Endodermal cell (in vitro differentiated cells): ENCODE results near the gene RPTOR. TPM values are rescaled to one million over a fixed set of nuclear protein-coding genes. Genes with fewer than 3 reads are reported as not detected.

ENCODE experiments used
- DNase-seq: peaks from one replicate; pipeline ENCODE4 v3.0.0-alpha.2; 2017
- H3K27ac ChIP-seq: 2 replicates; pipeline ENCODE4 v1.5.1; 2013; ENCODE audit warnings: mild to moderate bottlenecking, low read depth, low read length, moderate library complexity
- H3K27me3 ChIP-seq: 2 replicates; pipeline ENCODE4 v1.6.1; 2013; ENCODE audit warnings: mild to moderate bottlenecking, low read length, moderate library complexity; ENCODE audit not compliant: insufficient read depth, control insufficient read depth, poor library complexity, severe bottlenecking
- H3K36me3 ChIP-seq: 2 replicates; pipeline ENCODE4 v1.7.0; 2013; ENCODE audit warnings: mild to moderate bottlenecking, low read length, moderate library complexity; ENCODE audit not compliant: control insufficient read depth, insufficient read depth
- H3K4me1 ChIP-seq: one replicate; pipeline ENCODE4 v1.7.0; 2013; ENCODE audit warnings: low read length; ENCODE audit not compliant: control insufficient read depth, insufficient read depth
- H3K4me3 ChIP-seq: 2 replicates; pipeline ENCODE4 v1.5.1; 2013; ENCODE audit warnings: mild to moderate bottlenecking, low read length, moderate library complexity
- H3K9ac ChIP-seq: 2 replicates; pipeline ENCODE4 v1.6.1; 2013; ENCODE audit warnings: mild to moderate bottlenecking, low read length, moderate library complexity; ENCODE audit not compliant: poor library complexity, severe bottlenecking; ENCODE audit errors: extremely low read depth
- H3K9me3 ChIP-seq: 2 replicates; pipeline ENCODE4 v1.6.1; 2013; ENCODE audit warnings: mild to moderate bottlenecking, low read length, moderate library complexity; ENCODE audit not compliant: control insufficient read depth
- H3K27ac Mint-ChIP-seq: 2 replicates; pipeline ENCODE4 v1.8.0; 2020; ENCODE audit warnings: mixed read lengths
- H3K27me3 Mint-ChIP-seq: 2 replicates; pipeline ENCODE4 v1.8.0; 2021; ENCODE audit warnings: mild to moderate bottlenecking, mixed read lengths; ENCODE audit not compliant: insufficient read depth
- H3K36me3 Mint-ChIP-seq: 2 replicates; pipeline ENCODE4 v1.8.0; 2020; ENCODE audit warnings: low read depth, mixed read lengths
- H3K4me1 Mint-ChIP-seq: 2 replicates; pipeline ENCODE4 v1.8.0; 2020; ENCODE audit warnings: mixed read lengths
- H3K4me3 Mint-ChIP-seq: 2 replicates; pipeline ENCODE4 v1.8.0; 2020; ENCODE audit warnings: mild to moderate bottlenecking, moderate library complexity, mixed read lengths
- H3K9me3 Mint-ChIP-seq: 2 replicates; pipeline ENCODE4 v1.8.0; 2020; ENCODE audit warnings: mild to moderate bottlenecking, mixed read lengths
- CTCF ChIP-seq: fragments of 200-600 bp; sonication (generic); conservative IDR thresholded peaks from 2 replicates; pipeline ENCODE4 v1.5.0; 2021; ENCODE audit warnings: antibody characterized with exemption, mild to moderate bottlenecking
- WGBS, 2 experiments: methylation state at CpG; one replicate each; pipeline versions ENCODE4 v1.1.5 to v1.1.7; 2013; ENCODE audit warnings: missing lambda C conversion rate in 2 of 2, mixed read lengths in 1 of 2; ENCODE audit not compliant: insufficient coverage in 1 of 2, insufficient read length in 1 of 2; 5-methylcytosine and 5-hydroxymethylcytosine counted together
- total RNA-seq, 2 donors: library from RNA; stranded (reverse); fragmentation: NEBNext Ultra II Directional in 1 of 2; extraction: Animal tissue kit (Norgen Biotek cat#: 25700) in 1 of 2; gene quantifications; 2 replicates in 1 of 2; 3 replicates in 1 of 2; pipeline ENCODE4 v1.2.1, GENCODE V29; 2021

Gene RPTOR
- total RNA-seq, 2 donors from 2014 or later, result 45.1 to 53.4 TPM

- no peak overlapping the region for H3K4me3 Mint-ChIP-seq
- Histone ChIP-seq H3K9ac (no peak overlapping the region), H3K36me3 (no peaks in the 10 kb centered on the region), H3K27me3 (no peaks in the 10 kb centered on the region), H3K9me3 (no peaks in the 10 kb centered on the region), H3K4me1 (peaks cover 6% of the 10 kb centered on the region), H3K27ac (no peak overlapping the region), H3K4me3 (no peak overlapping the region)
- H3K36me3 Mint-ChIP-seq, result peaks cover 2% of the 10 kb centered on the region
- peak overlapping the region; percentile 31 for H3K27ac Mint-ChIP-seq
- no peaks in the 10 kb centered on the region for H3K9me3 Mint-ChIP-seq
- 94 to 97% methylated on average over 19 of the region's 19 CpGs for WGBS, 2 experiments
- peak; percentile 65 for DNase-seq
- peaks cover 41% of the 10 kb centered on the region for H3K4me1 Mint-ChIP-seq
- TF ChIP-seq CTCF, result no peak
- no peaks in the 10 kb centered on the region for H3K27me3 Mint-ChIP-seq
These were observed 88.6 kb downstream of the RPTOR start for GRCh38 chr17:80633207-80633606.

- H3K4me3 Mint-ChIP-seq, result no peak overlapping the region
- no peak for TF ChIP-seq CTCF
- no peaks in the 10 kb centered on the region for H3K9me3 Mint-ChIP-seq
- 97 to 100% methylated on average over 2 to 24 of the region's 24 CpGs for WGBS, 2 experiments
- no peaks in the 10 kb centered on the region for H3K27me3 ChIP-seq
- DNase-seq, result no peak
- no peaks in the 10 kb centered on the region for H3K36me3 ChIP-seq
- peaks cover 41% of the 10 kb centered on the region for H3K4me1 Mint-ChIP-seq
- H3K9ac ChIP-seq, result no peak overlapping the region
- H3K4me3 ChIP-seq, result no peak overlapping the region
- H3K4me1 ChIP-seq, result peaks cover 6% of the 10 kb centered on the region
- H3K36me3 Mint-ChIP-seq, result no peaks in the 10 kb centered on the region
- no peak overlapping the region for H3K27ac ChIP-seq
- no peaks in the 10 kb centered on the region for H3K27me3 Mint-ChIP-seq
- H3K9me3 ChIP-seq, result no peaks in the 10 kb centered on the region
- H3K27ac Mint-ChIP-seq, result no peak overlapping the region
These were observed 89.4 kb downstream of the RPTOR start for GRCh38 chr17:80633994-80634566.

GRCh38 chr17:80636361-80637018 lies 91.9 kb downstream of the RPTOR start:
- Mint-ChIP-seq H3K9me3 (no peaks in the 10 kb centered on the region), H3K4me1 (peaks cover 39% of the 10 kb centered on the region), H3K36me3 (no peaks in the 10 kb centered on the region), H3K27ac (peak overlapping the region; percentile 45), H3K27me3 (no peaks in the 10 kb centered on the region), H3K4me3 (no peak overlapping the region)
- Histone ChIP-seq H3K9me3 (no peaks in the 10 kb centered on the region), H3K4me1 (peaks cover 6% of the 10 kb centered on the region), H3K4me3 (no peak overlapping the region), H3K27ac (no peak overlapping the region), H3K27me3 (no peaks in the 10 kb centered on the region), H3K9ac (no peak overlapping the region), H3K36me3 (no peaks in the 10 kb centered on the region)
- 91 to 92% methylated on average over 15 to 20 of the region's 20 CpGs for WGBS, 2 experiments
- peak; percentile 49 for DNase-seq
- TF ChIP-seq CTCF, result no peak
